AG10803 (cell line): Measurements from ENCODE around the gene SLC7A4.
"Not testable (repeated sequence)": the region's sequence is repeated elsewhere in the genome, so short reads cannot be mapped to it uniquely, and the experiment has no call there.

Experiments used
- DNase-seq: peaks from one replicate; pipeline ENCODE4 v3.0.0; 2010; ENCODE audit warnings: low read depth
- H3K4me3 ChIP-seq: 2 replicates; pipeline ENCODE4 v1.5.1; 2011; ENCODE audit warnings: mild to moderate bottlenecking, low read length, control low read depth
- CTCF ChIP-seq: conservative IDR thresholded peaks from 2 replicates; pipeline ENCODE4 v1.5.1; 2011; ENCODE audit warnings: mild to moderate bottlenecking, low read length, control low read depth, inconsistent platforms

SLC7A4 gene

GRCh38 chr22:21068681-21069276 lies 36.4 kb upstream of the SLC7A4 start:
- no peak for DNase-seq
- TF ChIP-seq CTCF: no peak
- H3K4me3 ChIP-seq: no peak overlapping the region

- no peak for DNase-seq
- no peak for TF ChIP-seq CTCF
- H3K4me3 ChIP-seq: no peak overlapping the region
These were observed 35.7 kb upstream of the SLC7A4 start for GRCh38 chr22:21067901-21068680.

GRCh38 chr22:21067075-21067900 lies 34.9 kb upstream of the SLC7A4 start:
- no peak overlapping the region for H3K4me3 ChIP-seq
- no peak for TF ChIP-seq CTCF
- no peak for DNase-seq

- no peak for TF ChIP-seq CTCF
- DNase-seq: peak; percentile 23
- no peak overlapping the region for H3K4me3 ChIP-seq
These were observed 32.8 kb upstream of the SLC7A4 start for GRCh38 chr22:21064917-21065864.

GRCh38 chr22:21064425-21064824 lies 32.1 kb upstream of the SLC7A4 start:
- not testable (repeated sequence) for H3K4me3 ChIP-seq, DNase-seq

- not testable (repeated sequence) for DNase-seq
These were observed 29.4 kb upstream of the SLC7A4 start for GRCh38 chr22:21061660-21062321.

GRCh38 chr22:21060363-21060762 lies 28.0 kb upstream of the SLC7A4 start:
- H3K4me3 ChIP-seq, DNase-seq: not testable (repeated sequence)

More at GRCh38 chr22:21061660-21062321, 29.4 kb upstream of the SLC7A4 start:
- H3K4me3 ChIP-seq: not testable (repeated sequence)

GRCh38 chr22:21055880-21056319 lies 23.5 kb upstream of the SLC7A4 start:
- no peak for DNase-seq
- H3K4me3 ChIP-seq: no peak overlapping the region

More at GRCh38 chr22:21055880-21056319, 23.5 kb upstream of the SLC7A4 start:
- TF ChIP-seq CTCF: no peak
